GM10248 (cell line): Measurements from ENCODE around the gene FGD3.

Source experiments
- CTCF ChIA-PET: fragments of 300-600 bp; sonication (Branson Sonifier 250); formaldehyde crosslinking; extraction: SDS; loops from one replicate; lab custom pipeline; 2021; ENCODE audit warnings: antibody characterized with exemption; lab: Yijun Ruan, JAX
- POLR2A ChIA-PET: fragments of 350-650 bp; sonication (Branson Sonifier 250); formaldehyde crosslinking; extraction: SDS; loops from one replicate; lab custom pipeline; 2020; ENCODE audit warnings: antibody characterized with exemption; lab: Yijun Ruan, JAX
- DNase-seq: peaks from one replicate; pipeline ENCODE4 v3.0.0; 2012; ENCODE audit errors: extremely low spot score
- TF ChIP-seq, protein P1 (sequence below): IDR thresholded peaks from 2 replicates; pipeline ENCODE4 v1.5.1; 2012; ENCODE audit warnings: mild to moderate bottlenecking, low read depth; ENCODE audit errors: extremely low read depth, missing control alignments, control extremely low read depth

Gene FGD3

DNA sequence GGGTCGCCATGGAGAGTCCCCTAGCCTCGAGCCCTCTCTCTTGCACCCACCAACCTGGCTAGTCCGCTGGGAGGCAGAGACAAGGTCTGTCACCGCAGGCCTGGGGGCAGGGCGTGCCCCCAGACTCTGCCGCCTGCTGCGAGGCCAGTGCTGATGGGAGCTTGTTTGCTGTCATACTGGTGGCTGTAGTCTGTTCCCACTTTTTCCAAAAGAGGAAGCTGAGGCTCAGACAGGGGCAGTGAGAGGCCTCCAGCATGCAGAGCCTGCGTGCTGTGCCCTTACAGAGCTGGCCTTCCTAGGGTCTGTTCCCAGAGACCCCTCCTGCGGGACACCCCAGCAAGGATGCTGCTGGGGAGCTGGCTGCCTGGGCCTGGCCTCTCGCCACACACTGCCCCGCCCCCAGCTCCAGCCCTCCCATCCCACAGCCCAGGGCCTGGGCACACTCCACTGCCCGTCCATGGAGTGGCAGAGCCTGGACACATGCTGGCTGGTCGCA, 90.2 kb downstream of the FGD3 start:
- CTCF ChIA-PET = interaction anchor here (1.4 kb wide), 1 partner anchor 10 kb away, joined by 3 read pairs; no protein-coding TSS in a partner anchor
- POLR2A ChIA-PET = interaction anchor here (1.2 kb wide), 1 partner anchor 14 kb away, joined by 3 read pairs; no protein-coding TSS in a partner anchor
- TF ChIP-seq, protein P1, sequence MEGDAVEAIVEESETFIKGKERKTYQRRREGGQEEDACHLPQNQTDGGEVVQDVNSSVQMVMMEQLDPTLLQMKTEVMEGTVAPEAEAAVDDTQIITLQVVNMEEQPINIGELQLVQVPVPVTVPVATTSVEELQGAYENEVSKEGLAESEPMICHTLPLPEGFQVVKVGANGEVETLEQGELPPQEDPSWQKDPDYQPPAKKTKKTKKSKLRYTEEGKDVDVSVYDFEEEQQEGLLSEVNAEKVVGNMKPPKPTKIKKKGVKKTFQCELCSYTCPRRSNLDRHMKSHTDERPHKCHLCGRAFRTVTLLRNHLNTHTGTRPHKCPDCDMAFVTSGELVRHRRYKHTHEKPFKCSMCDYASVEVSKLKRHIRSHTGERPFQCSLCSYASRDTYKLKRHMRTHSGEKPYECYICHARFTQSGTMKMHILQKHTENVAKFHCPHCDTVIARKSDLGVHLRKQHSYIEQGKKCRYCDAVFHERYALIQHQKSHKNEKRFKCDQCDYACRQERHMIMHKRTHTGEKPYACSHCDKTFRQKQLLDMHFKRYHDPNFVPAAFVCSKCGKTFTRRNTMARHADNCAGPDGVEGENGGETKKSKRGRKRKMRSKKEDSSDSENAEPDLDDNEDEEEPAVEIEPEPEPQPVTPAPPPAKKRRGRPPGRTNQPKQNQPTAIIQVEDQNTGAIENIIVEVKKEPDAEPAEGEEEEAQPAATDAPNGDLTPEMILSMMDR = no peak
- no peak for DNase-seq

DNA sequence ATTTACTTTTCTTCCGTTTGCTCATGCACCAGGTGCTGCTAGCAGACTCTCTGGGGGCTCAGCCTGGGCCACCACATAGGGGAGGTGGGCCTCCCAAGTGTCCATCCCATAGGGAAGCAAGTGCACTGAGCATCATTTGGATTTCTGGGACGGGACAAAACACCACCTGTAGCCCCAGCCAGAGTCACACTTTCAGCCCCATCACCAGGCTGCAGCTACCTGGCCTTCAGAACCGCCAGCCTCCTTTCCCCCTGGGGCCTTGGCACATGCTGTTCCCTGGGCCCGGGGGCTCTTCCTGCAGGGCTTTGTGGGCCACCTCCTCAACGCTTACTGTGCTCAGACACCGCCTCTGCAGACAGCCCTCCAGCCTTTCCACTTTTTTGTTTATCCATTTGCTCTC, 91.6 kb downstream of the FGD3 start:
- no peak for DNase-seq
- CTCF ChIA-PET = interaction anchor here (1.0 kb wide), 1 partner anchor 13 kb away, joined by 3 read pairs; no protein-coding TSS in a partner anchor
- TF ChIP-seq, protein P1 = no peak
- POLR2A ChIA-PET = no interaction called here

DNA sequence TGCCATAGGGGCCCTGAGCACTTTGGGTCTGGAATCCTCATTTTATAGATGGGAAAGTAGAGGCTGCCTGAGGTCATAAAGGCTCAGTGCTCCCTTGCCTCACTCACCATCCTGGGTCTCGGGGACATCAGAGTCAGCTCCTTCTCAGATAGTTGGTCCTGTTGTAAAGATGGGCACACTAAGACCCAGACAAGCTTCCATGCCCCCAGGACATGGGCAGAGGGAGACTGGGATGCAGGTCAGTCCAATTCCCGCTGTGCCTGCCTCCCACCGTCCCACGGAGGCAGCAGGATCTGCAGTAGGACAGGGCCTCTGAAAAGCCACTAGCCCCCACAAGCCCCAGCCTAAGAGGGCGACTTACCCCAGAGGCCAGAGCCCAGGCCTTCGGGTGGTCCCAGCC, 92.1 kb downstream of the FGD3 start:
- CTCF ChIA-PET = interaction anchor here (1.0 kb wide), 1 partner anchor 12 kb away, joined by 3 read pairs; no protein-coding TSS in a partner anchor
- POLR2A ChIA-PET = no interaction called here
- no peak for DNase-seq
- TF ChIP-seq, protein P1 = no peak

DNA sequence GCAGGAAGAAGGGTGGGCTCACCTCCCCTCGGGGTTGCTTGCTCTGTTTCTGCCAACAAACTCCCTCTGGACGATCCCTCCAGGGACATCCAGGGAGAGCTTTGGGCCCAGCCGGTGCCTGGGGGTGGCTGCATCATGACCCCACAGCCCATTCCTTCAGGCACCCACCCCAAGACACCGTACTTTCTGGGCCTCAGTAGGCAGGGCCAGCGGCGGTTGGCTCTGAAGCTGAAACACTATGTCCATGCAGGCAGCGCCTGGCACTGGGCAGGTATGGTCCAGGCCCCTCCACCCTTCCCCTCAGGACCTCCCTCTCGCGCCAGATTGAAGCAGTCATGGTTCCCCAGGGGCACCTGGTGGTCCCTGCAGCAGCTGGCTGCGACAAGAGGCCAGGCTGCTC, 92.7 kb downstream of the FGD3 start:
- TF ChIP-seq, protein P1 = no peak
- POLR2A ChIA-PET = no interaction called here
- CTCF ChIA-PET = interaction anchor here (1.0 to 1.9 kb wide), 2 partner anchors 11 to 12 kb away, joined by 3 to 4 read pairs; no protein-coding TSS in a partner anchor

DNA sequence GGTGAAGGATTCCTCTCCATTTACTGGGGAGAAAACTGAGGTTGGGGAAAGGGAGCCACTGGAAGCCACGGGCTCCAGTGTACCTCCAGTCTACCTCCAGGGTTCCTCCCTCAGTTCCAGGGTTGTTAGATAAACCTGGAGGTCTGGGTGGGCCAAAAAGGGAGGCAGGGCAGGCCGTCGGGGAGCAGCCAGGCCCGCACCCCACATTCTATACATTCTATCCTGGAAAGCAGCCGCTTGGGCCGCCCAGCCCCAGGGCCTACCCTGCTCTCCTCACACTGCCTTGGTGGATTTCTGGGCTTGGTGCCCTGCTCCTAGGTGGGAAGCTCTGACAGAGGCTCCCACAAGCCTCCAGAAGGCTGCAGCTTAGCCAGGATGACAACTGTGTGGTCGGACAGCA, 93.1 kb downstream of the FGD3 start:
- TF ChIP-seq, protein P1 = no peak
- CTCF ChIA-PET = interaction anchor here (1.5 to 1.9 kb wide), 2 partner anchors 11 to 38 kb away, joined by 4 to 5 read pairs; no protein-coding TSS in a partner anchor
- POLR2A ChIA-PET = no interaction called here
- no peak for DNase-seq

More for the DNA sequence above, 92.7 kb downstream of the FGD3 start:
- no peak for DNase-seq

DNA sequence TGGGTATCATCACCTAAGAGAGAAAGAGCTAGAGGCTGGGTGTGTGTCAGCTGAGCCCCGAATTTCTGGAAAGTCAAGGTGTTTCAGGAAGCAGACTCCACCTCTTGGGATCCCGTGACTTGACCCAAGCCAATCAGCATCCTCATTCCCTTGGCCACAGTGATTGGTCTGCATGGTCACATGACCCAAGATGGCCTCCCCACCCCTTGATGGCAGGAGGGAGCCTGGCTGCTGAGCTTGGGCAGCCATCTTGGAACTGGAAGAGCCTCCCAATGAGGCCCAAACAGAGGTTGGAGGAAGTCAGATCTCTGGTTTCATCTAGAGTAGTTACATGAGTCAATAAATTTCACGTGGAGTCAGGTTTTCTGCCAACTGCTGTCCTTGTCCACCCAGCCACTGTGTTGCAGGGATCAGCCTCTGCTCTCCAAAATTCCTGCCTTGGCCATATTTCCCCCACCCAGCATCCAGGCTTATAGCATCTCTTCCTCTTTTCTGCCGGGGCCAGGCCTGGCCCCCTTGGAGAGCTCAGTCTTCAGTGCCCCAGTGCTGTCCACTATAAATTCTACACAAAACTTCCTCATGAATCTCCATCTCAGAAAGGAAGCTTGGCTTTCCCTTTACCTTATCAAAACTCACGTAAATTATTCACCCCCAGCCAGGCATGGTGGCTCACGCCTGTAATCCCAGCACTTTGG, 93.9 kb downstream of the FGD3 start:
- ChIA-PET CTCF (interaction anchor here (1.1 to 1.9 kb wide), 3 partner anchors 12 to 38 kb away, joined by 3 to 5 read pairs (median 4); no protein-coding TSS in a partner anchor), POLR2A (no interaction called here)
- no peak for DNase-seq
- TF ChIP-seq, protein P1 = no peak
